Heart left ventricle (tissue), 13 donors: ENCODE data around the gene CD226.

Experiments
- POLR2A ChIP-seq, 2 donors: fragments of 450-650 bp; IDR thresholded peaks; one replicate each; pipeline ENCODE4 v1.6.1; 2017; ENCODE audit warnings: antibody characterized with exemption in 2 of 2, mild to moderate bottlenecking in 2 of 2, moderate library complexity in 2 of 2
- TF ChIP-seq, protein P1 (sequence below), 12 donors: fragments of 200-600 bp; sonication (generic) in 4 of 12; IDR thresholded peaks; one replicate each; pipeline versions ENCODE4 v1.5.0 to v1.8.0; 2018 to 2022; ENCODE audit warnings: antibody characterized with exemption in 12 of 12, mild to moderate bottlenecking in 5 of 12
- donor health status: ischemic (EF 13 %, LVEDD 7.1; RV severe dilation, severe dysfunction).
- donor health status: DM: no; HTN: yes; CAD: no.
- donor health status: DM: no; HTN: no; CAD: no.
- donor health status: ischemic (EF 25% LVEDD 6.9; RV normal size, moderate dysfunction).
- donor health status: ischemic (EF 25% LVEDD 5.7; RV mildly dilated, moderate dysfunction).
- donor health status: ischemic (EF 35%, LVEDD 5.7; RV mildly dilated, moderate dysfunction).
- donor health status: nonischemic (EF 11% LVEDD 7.7; RV severe dilation, severe dysfunction).
- donor health status: DM: yes; HTN: yes; CAD: no.
- donor health status: PGD.
- donor health status: ischemic (EF 29% LVEDD 5.4; RV normal size, mild dysfunction).
- donor health status: nonischemic (EF 23%, LVEDD 6.1; RV moderate dilation, normal function).

GRCh38 chr18:69897397-69898108, 50.1 kb downstream of the CD226 start:
- TF ChIP-seq, protein P1, sequence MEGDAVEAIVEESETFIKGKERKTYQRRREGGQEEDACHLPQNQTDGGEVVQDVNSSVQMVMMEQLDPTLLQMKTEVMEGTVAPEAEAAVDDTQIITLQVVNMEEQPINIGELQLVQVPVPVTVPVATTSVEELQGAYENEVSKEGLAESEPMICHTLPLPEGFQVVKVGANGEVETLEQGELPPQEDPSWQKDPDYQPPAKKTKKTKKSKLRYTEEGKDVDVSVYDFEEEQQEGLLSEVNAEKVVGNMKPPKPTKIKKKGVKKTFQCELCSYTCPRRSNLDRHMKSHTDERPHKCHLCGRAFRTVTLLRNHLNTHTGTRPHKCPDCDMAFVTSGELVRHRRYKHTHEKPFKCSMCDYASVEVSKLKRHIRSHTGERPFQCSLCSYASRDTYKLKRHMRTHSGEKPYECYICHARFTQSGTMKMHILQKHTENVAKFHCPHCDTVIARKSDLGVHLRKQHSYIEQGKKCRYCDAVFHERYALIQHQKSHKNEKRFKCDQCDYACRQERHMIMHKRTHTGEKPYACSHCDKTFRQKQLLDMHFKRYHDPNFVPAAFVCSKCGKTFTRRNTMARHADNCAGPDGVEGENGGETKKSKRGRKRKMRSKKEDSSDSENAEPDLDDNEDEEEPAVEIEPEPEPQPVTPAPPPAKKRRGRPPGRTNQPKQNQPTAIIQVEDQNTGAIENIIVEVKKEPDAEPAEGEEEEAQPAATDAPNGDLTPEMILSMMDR (IDR thresholded peaks at IDR 0.05) = no peak
- TF ChIP-seq POLR2A (IDR thresholded peaks at IDR 0.05) = no peak
